Muscle layer of duodenum (tissue), 2 donors: ENCODE results near the gene PNKP.

ENCODE experiments used
- H3K27ac ChIP-seq: one replicate; pipeline ENCODE4 v1.7.0; 2013; ENCODE audit warnings: mild to moderate bottlenecking, low read length
- H3K27me3 ChIP-seq: one replicate; pipeline ENCODE4 v1.7.0; 2013; ENCODE audit warnings: low read depth, mild to moderate bottlenecking, control low read depth, low read length
- H3K36me3 ChIP-seq, 2 donors: one replicate each; pipeline ENCODE4 v1.7.0; 2013; ENCODE audit warnings: low read length in 2 of 2, control low read depth in 1 of 2, mild to moderate bottlenecking in 1 of 2; ENCODE audit not compliant: insufficient read depth in 2 of 2, control insufficient read depth in 1 of 2
- H3K4me1 ChIP-seq, 2 donors: one replicate each; pipeline ENCODE4 v1.7.0; 2013; ENCODE audit warnings: low read length in 2 of 2, mild to moderate bottlenecking in 2 of 2, control low read depth in 1 of 2, moderate library complexity in 1 of 2; ENCODE audit not compliant: insufficient read depth in 2 of 2, control insufficient read depth in 1 of 2
- H3K4me3 ChIP-seq, 2 donors: one replicate each; pipeline ENCODE4 v1.7.0; 2013; ENCODE audit warnings: low read length in 2 of 2, low read depth in 1 of 2, mild to moderate bottlenecking in 1 of 2
- H3K9me3 ChIP-seq, 2 donors: one replicate each; pipeline ENCODE4 v1.7.0; 2013; ENCODE audit warnings: low read length in 2 of 2, control low read depth in 1 of 2, mild to moderate bottlenecking in 1 of 2; ENCODE audit not compliant: control insufficient read depth in 1 of 2
- donor health status: healthy.

PNKP gene

GRCh38 chr19:49855676-49856573 is 11.5 kb downstream of the PNKP start:
- Histone ChIP-seq H3K36me3 (peaks cover 5 to 56% of the 10 kb centered on the region in 2 donors), H3K4me1 (peaks cover 11 to 21% of the 10 kb centered on the region in 2 donors), H3K9me3 (no peaks in the 10 kb centered on the region), H3K27me3 (no peaks in the 10 kb centered on the region), H3K4me3 (no peak overlapping the region), H3K27ac (no peak overlapping the region)

GRCh38 chr19:49855277-49855675 is 12.1 kb downstream of the PNKP start:
- Histone ChIP-seq H3K27ac (no peak overlapping the region), H3K9me3 (no peaks in the 10 kb centered on the region), H3K36me3 (peaks cover 3 to 49% of the 10 kb centered on the region in 2 donors), H3K4me3 (no peak overlapping the region), H3K27me3 (no peaks in the 10 kb centered on the region), H3K4me1 (peaks cover 11 to 21% of the 10 kb centered on the region in 2 donors)

- H3K27me3 ChIP-seq, result no peaks in the 10 kb centered on the region
- no peaks in the 10 kb centered on the region for H3K9me3 ChIP-seq
- H3K27ac ChIP-seq, result no peak overlapping the region
- H3K36me3 ChIP-seq, result peaks cover 3 to 43% of the 10 kb centered on the region in 2 donors
- H3K4me3 ChIP-seq, result no peak overlapping the region
- H3K4me1 ChIP-seq, result peaks cover 17 to 21% of the 10 kb centered on the region in 2 donors
These were observed 12.8 kb downstream of the PNKP start for GRCh38 chr19:49854378-49855263.

- Histone ChIP-seq H3K27ac (no peak overlapping the region), H3K4me1 (peaks cover 17 to 21% of the 10 kb centered on the region in 2 donors), H3K36me3 (peaks cover 3 to 38% of the 10 kb centered on the region in 2 donors), H3K4me3 (no peak overlapping the region), H3K9me3 (no peaks in the 10 kb centered on the region), H3K27me3 (no peaks in the 10 kb centered on the region)
These were observed 13.5 kb downstream of the PNKP start for GRCh38 chr19:49853852-49854377.

- H3K27ac ChIP-seq, result no peak overlapping the region
- H3K27me3 ChIP-seq, result no peaks in the 10 kb centered on the region
- H3K9me3 ChIP-seq, result no peaks in the 10 kb centered on the region
- peaks cover 17 to 21% of the 10 kb centered on the region in 2 donors for H3K4me1 ChIP-seq
- peaks cover 3 to 26% of the 10 kb centered on the region in 2 donors for H3K36me3 ChIP-seq
- H3K4me3 ChIP-seq, result peak overlapping the region; percentile 66 to 87
These were observed 14.7 kb downstream of the PNKP start for GRCh38 chr19:49852631-49853126.

- Histone ChIP-seq H3K27ac (no peak overlapping the region), H3K4me1 (peaks cover 17 to 21% of the 10 kb centered on the region in 2 donors)
These were observed 15.7 kb downstream of the PNKP start for GRCh38 chr19:49851456-49852259.

GRCh38 chr19:49850487-49851342 is 16.7 kb downstream of the PNKP start, which contains the start of gene PTOV1:
PTOV1 (plus strand) TSS chr19:49851159.
- Histone ChIP-seq H3K4me1 (peaks cover 17 to 21% of the 10 kb centered on the region in 2 donors), H3K9me3 (no peaks in the 10 kb centered on the region), H3K4me3 (peak within 1 kb of the TSS; percentile 66 to 87), H3K36me3 (peaks cover 3 to 8% of the 10 kb centered on the region in 2 donors), H3K27ac (peak within 1 kb of the TSS; percentile 95), H3K27me3 (no peaks in the 10 kb centered on the region)

More at GRCh38 chr19:49851456-49852259, 15.7 kb downstream of the PNKP start:
- no peaks in the 10 kb centered on the region for H3K27me3 ChIP-seq
- peaks cover 3 to 17% of the 10 kb centered on the region in 2 donors for H3K36me3 ChIP-seq
- H3K4me3 ChIP-seq, result peak overlapping the region; percentile 66 to 87
- no peaks in the 10 kb centered on the region for H3K9me3 ChIP-seq

- no peaks in the 10 kb centered on the region for H3K27me3 ChIP-seq
- peak overlapping the region; percentile 62 to 87 for H3K4me3 ChIP-seq
- peaks cover 17 to 21% of the 10 kb centered on the region in 2 donors for H3K4me1 ChIP-seq
- H3K36me3 ChIP-seq, result peaks cover under 1 to 3% of the 10 kb centered on the region in 2 donors
- H3K27ac ChIP-seq, result peak overlapping the region; percentile 45
- no peaks in the 10 kb centered on the region for H3K9me3 ChIP-seq
These were observed 17.2 kb downstream of the PNKP start for GRCh38 chr19:49850221-49850486.

GRCh38 chr19:49849433-49850220 is 17.7 kb downstream of the PNKP start:
- H3K27ac ChIP-seq, result peak overlapping the region; percentile 45
- no peaks in the 10 kb centered on the region for H3K27me3 ChIP-seq
- peaks cover 17 to 21% of the 10 kb centered on the region in 2 donors for H3K4me1 ChIP-seq
- H3K9me3 ChIP-seq, result no peaks in the 10 kb centered on the region
- H3K4me3 ChIP-seq, result peak overlapping the region; percentile 62 to 87
- no peaks in the 10 kb centered on the region for H3K36me3 ChIP-seq
